CD4-positive, CD25-positive, alpha-beta regulatory T cell (primary cell): ENCODE results near the gene DNAJB12. TPM values are rescaled to one million over a fixed set of nuclear protein-coding genes. Genes with fewer than 3 reads are reported as not detected.

Experiments
- ATAC-seq, 2 donors: fragments of 150-1000 bp; cut with Tn5 transposase; one replicate each; pipeline ENCODE4 v1.10.0; 2021; ENCODE audit warnings: low read depth in 2 of 2, moderate number of reproducible peaks in 2 of 2, moderate library complexity in 1 of 2
- DNase-seq, 3 donors: peaks; one replicate each; pipeline versions ENCODE4 v3.0.0 to v3.0.0-alpha.2; 2012 to 2022; ENCODE audit warnings: mixed read lengths in 1 of 3
- H3K27ac ChIP-seq: one replicate; pipeline ENCODE4 v1.7.0; 2013; ENCODE audit warnings: mild to moderate bottlenecking, low read length; ENCODE audit not compliant: insufficient read depth, poor library complexity, severe bottlenecking
- H3K27me3 ChIP-seq: one replicate; pipeline ENCODE4 v1.7.0; 2013; ENCODE audit warnings: low read length; ENCODE audit not compliant: control insufficient read depth, insufficient read depth
- H3K36me3 ChIP-seq: one replicate; pipeline ENCODE4 v1.7.0; 2013; ENCODE audit warnings: mild to moderate bottlenecking, low read length, moderate library complexity; ENCODE audit not compliant: control insufficient read depth, insufficient read depth
- H3K4me1 ChIP-seq: 2 replicates; pipeline ENCODE4 v1.7.0; 2013; ENCODE audit warnings: mild to moderate bottlenecking, low read length; ENCODE audit not compliant: insufficient read depth, control insufficient read depth, poor library complexity, severe bottlenecking
- H3K4me3 ChIP-seq: one replicate; pipeline ENCODE4 v1.7.0; 2013; ENCODE audit warnings: low read depth, mild to moderate bottlenecking, low read length, moderate library complexity
- H3K9me3 ChIP-seq, 2 experiments: 1 replicate in 1 of 2; 2 replicates in 1 of 2; pipeline ENCODE4 v1.7.0; 2013; ENCODE audit warnings: low read length in 2 of 2, mild to moderate bottlenecking in 1 of 2, moderate library complexity in 1 of 2; ENCODE audit not compliant: control insufficient read depth in 2 of 2
- H3K27ac Mint-ChIP-seq, 3 donors: one replicate each; pipeline ENCODE4 v1.8.0; 2020 to 2022; ENCODE audit warnings: mild to moderate bottlenecking in 3 of 3, mixed read lengths in 3 of 3, moderate library complexity in 2 of 3
- H3K27me3 Mint-ChIP-seq: one replicate; pipeline ENCODE4 v1.8.0; 2022; ENCODE audit warnings: mild to moderate bottlenecking, mixed read lengths
- H3K36me3 Mint-ChIP-seq: one replicate; pipeline ENCODE4 v1.8.0; 2020; ENCODE audit warnings: mixed read lengths
- H3K4me1 Mint-ChIP-seq, 4 donors: one replicate each; pipeline ENCODE4 v1.8.0; 2020 to 2022; ENCODE audit warnings: mixed read lengths in 4 of 4, mild to moderate bottlenecking in 1 of 4
- H3K4me3 Mint-ChIP-seq, 4 donors: one replicate each; pipeline ENCODE4 v1.8.0; 2020 to 2022; ENCODE audit warnings: mild to moderate bottlenecking in 4 of 4, mixed read lengths in 4 of 4, moderate library complexity in 3 of 4
- H3K9me3 Mint-ChIP-seq, 7 donors: one replicate each; pipeline ENCODE4 v1.8.0; 2020 to 2022; ENCODE audit warnings: mixed read lengths in 7 of 7, mild to moderate bottlenecking in 3 of 7, moderate library complexity in 2 of 7
- polyA plus RNA-seq, 4 donors: library from polyadenylated mRNA; unstranded; fragments of 300-500 nt; fragmentation: Illumina TruSeq; gene quantifications; one replicate each; pipeline ENCODE4 v1.2.3, GENCODE V29; 2021
- total RNA-seq: library from RNA; stranded (reverse); gene quantifications from one replicate; pipeline ENCODE4 v1.2.3, GENCODE V29; 2022

The DNAJB12 gene
- total and polyA plus RNA-seq, 5 donors from 2014 or later: 17.8 to 40.2 (median 20.3) TPM

DNA sequence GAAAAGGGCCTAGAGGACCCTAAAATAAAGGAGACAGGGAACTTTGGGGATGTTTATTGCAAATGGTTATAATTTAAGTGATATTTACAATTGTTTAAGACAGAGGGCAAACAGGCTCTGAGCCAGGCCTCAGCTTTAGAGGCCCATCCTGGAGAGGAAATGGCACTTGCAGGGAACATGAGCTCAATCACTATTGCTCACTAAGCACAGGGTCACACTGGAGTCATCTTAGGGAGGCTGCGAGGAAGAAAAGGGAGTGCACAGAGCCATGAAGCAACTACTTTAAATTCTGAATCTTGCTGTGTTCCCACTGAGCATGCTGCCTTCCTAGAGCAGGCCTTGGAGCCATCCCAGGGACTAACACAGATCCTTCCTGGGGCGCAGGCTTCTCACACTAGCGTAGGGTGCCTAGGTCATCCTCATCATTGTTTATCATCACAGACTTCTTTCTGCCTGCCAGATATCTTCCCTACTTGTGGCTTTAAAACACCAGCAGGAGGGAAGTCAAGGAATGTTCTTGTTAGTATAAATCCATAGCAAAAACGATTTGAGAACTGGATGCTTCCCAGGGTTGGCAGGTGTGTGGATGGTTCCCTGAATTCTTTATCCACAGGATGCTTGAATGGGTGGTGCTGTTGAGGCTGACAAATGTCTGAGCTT lies 12.7 kb upstream of the DNAJB12 start:
- Histone ChIP-seq H3K4me1 (peaks cover 20% of the 10 kb centered on the region), H3K36me3 (peaks cover 11% of the 10 kb centered on the region), H3K27me3 (no peaks in the 10 kb centered on the region), H3K4me3 (no peak overlapping the region), H3K9me3 (no peaks in the 10 kb centered on the region), H3K27ac (no peak overlapping the region)
- peak overlapping the region in 2 of 3 donors; percentile 32 to 78 for H3K27ac Mint-ChIP-seq
- no peak for DNase-seq
- H3K4me3 Mint-ChIP-seq: no peak overlapping the region
- H3K9me3 Mint-ChIP-seq: no peaks in the 10 kb centered on the region
- ATAC-seq: no peak
- peaks cover 6 to 46% (median 22%) of the 10 kb centered on the region in 4 donors for H3K4me1 Mint-ChIP-seq
- H3K36me3 Mint-ChIP-seq: peaks cover 14% of the 10 kb centered on the region
- H3K27me3 Mint-ChIP-seq: no peaks in the 10 kb centered on the region

DNA sequence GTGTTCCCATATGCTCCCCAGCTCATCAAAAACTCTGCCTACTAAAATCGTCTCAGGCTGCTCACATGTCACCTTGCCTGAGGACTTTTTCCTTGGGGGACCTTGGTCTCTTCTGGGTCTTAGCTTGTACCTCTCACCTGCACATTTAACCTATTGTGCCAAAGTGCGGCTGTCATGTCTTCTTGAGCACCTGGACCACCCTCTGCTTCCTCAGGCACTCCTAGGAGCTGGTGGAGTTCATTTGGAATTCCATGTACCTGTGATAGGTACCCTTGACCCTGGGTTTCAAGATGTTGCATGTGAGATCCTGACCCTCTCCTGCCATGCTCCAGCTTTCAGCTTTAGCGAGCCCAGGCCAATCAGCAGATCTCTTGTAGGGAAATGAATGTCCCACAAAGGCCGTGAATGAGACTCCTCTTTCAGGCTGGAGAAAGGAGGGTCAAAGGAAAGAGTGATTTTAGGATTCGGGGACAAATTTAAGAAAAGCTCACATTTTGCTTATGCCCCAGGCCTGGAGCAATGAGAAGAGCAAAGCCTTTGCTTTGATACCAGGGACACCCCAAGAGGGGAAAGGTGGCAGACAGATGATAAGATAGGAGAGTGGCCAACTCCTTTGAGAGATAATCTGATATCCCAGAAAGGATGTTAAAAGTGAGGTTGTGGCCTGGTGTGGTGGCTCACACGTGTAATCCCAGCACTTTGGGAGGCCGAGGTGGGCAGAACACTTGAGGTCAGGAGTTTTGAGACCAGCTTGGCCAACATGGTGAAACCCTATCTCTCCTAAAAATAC lies 10.6 kb upstream of the DNAJB12 start:
- peaks cover 2 to 40% (median 18%) of the 10 kb centered on the region in 4 donors for H3K4me1 Mint-ChIP-seq
- no peaks in the 10 kb centered on the region for H3K9me3 Mint-ChIP-seq
- ATAC-seq (no peak), DNase-seq (no peak)
- no peaks in the 10 kb centered on the region for H3K9me3 ChIP-seq
- H3K27ac Mint-ChIP-seq: peak overlapping the region in 2 of 3 donors; percentile 84 to 89
- no peak overlapping the region for H3K4me3 ChIP-seq
- H3K27me3 ChIP-seq: no peaks in the 10 kb centered on the region
- peaks cover 14% of the 10 kb centered on the region for H3K36me3 Mint-ChIP-seq
- peaks cover 11% of the 10 kb centered on the region for H3K36me3 ChIP-seq
- H3K4me1 ChIP-seq: peaks cover 14% of the 10 kb centered on the region
- H3K4me3 Mint-ChIP-seq: peak overlapping the region in 3 of 4 donors; percentile 15 to 46 (median 43)
- H3K27me3 Mint-ChIP-seq: no peaks in the 10 kb centered on the region
- H3K27ac ChIP-seq: peak overlapping the region; percentile 62

GRCh38 chr10:72364239-72364777 lies 9.6 kb upstream of the DNAJB12 start:
- Mint-ChIP-seq H3K9me3 (no peaks in the 10 kb centered on the region), H3K36me3 (peaks cover 12% of the 10 kb centered on the region), H3K27me3 (no peaks in the 10 kb centered on the region), H3K4me3 (peak overlapping the region in 3 of 4 donors; percentile 16 to 61 (median 43)), H3K27ac (peak overlapping the region; percentile 84 to 92 (median 89)), H3K4me1 (peaks cover 0 to 36% (median 14%) of the 10 kb centered on the region in 4 donors)
- Histone ChIP-seq H3K36me3 (peaks cover 11% of the 10 kb centered on the region), H3K4me3 (peak overlapping the region; percentile 69), H3K27me3 (no peaks in the 10 kb centered on the region), H3K4me1 (peaks cover 12% of the 10 kb centered on the region), H3K27ac (peak overlapping the region; percentile 62), H3K9me3 (no peaks in the 10 kb centered on the region)
- peak; percentile 77 to 91 (median 87) for DNase-seq
- peak; percentile 99 for ATAC-seq

GRCh38 chr10:72356987-72357386 lies 2.3 kb upstream of the DNAJB12 start:
- Histone ChIP-seq H3K4me1 (peaks cover 21% of the 10 kb centered on the region), H3K27me3 (no peaks in the 10 kb centered on the region), H3K4me3 (no peak overlapping the region), H3K27ac (no peak overlapping the region), H3K36me3 (no peaks in the 10 kb centered on the region), H3K9me3 (no peaks in the 10 kb centered on the region)
- Mint-ChIP-seq H3K27me3 (no peaks in the 10 kb centered on the region), H3K27ac (no peak overlapping the region), H3K4me1 (peaks cover 6 to 31% (median 17%) of the 10 kb centered on the region in 4 donors), H3K36me3 (peaks cover 7% of the 10 kb centered on the region), H3K4me3 (no peak overlapping the region), H3K9me3 (no peaks in the 10 kb centered on the region)
- DNase-seq (no peak), ATAC-seq (no peak)

- H3K27ac ChIP-seq: no peak overlapping the region
- peaks cover 0 to 2% (median 0%) of the 10 kb centered on the region in 7 donors for H3K9me3 Mint-ChIP-seq
- no peak overlapping the region for H3K4me3 ChIP-seq
- H3K36me3 Mint-ChIP-seq: peaks cover 9% of the 10 kb centered on the region
- H3K9me3 ChIP-seq: no peaks in the 10 kb centered on the region
- DNase-seq: no peak
- no peaks in the 10 kb centered on the region for H3K36me3 ChIP-seq
- peaks cover 6 to 40% (median 23%) of the 10 kb centered on the region in 4 donors for H3K4me1 Mint-ChIP-seq
- H3K4me3 Mint-ChIP-seq: peak overlapping the region; percentile 38 to 99 (median 78)
- peak overlapping the region in 2 of 3 donors; percentile 39 to 99 for H3K27ac Mint-ChIP-seq
- H3K27me3 ChIP-seq: no peaks in the 10 kb centered on the region
- no peak for ATAC-seq
- no peaks in the 10 kb centered on the region for H3K27me3 Mint-ChIP-seq
- peaks cover 21% of the 10 kb centered on the region for H3K4me1 ChIP-seq
These were observed 1.4 kb upstream of the DNAJB12 start for GRCh38 chr10:72356115-72356514.

- H3K4me1 ChIP-seq: peaks cover 21% of the 10 kb centered on the region
- no peaks in the 10 kb centered on the region for H3K9me3 ChIP-seq
- peak overlapping the region; percentile 91 for H3K4me3 ChIP-seq
- H3K27me3 Mint-ChIP-seq: no peaks in the 10 kb centered on the region
- DNase-seq (no peak), ATAC-seq (no peak)
- peaks cover 0 to 2% (median 0%) of the 10 kb centered on the region in 7 donors for H3K9me3 Mint-ChIP-seq
- no peaks in the 10 kb centered on the region for H3K27me3 ChIP-seq
- H3K4me1 Mint-ChIP-seq: peaks cover 6 to 49% (median 28%) of the 10 kb centered on the region in 4 donors
- peak overlapping the region; percentile 97 to 99 (median 99) for H3K27ac Mint-ChIP-seq
- H3K36me3 ChIP-seq: no peaks in the 10 kb centered on the region
- peak overlapping the region; percentile 98 for H3K27ac ChIP-seq
- H3K4me3 Mint-ChIP-seq: peak overlapping the region; percentile 91 to 99 (median 98)
- H3K36me3 Mint-ChIP-seq: peaks cover 9% of the 10 kb centered on the region
These were observed 466 bp upstream of the DNAJB12 start for GRCh38 chr10:72355214-72355555.

DNA sequence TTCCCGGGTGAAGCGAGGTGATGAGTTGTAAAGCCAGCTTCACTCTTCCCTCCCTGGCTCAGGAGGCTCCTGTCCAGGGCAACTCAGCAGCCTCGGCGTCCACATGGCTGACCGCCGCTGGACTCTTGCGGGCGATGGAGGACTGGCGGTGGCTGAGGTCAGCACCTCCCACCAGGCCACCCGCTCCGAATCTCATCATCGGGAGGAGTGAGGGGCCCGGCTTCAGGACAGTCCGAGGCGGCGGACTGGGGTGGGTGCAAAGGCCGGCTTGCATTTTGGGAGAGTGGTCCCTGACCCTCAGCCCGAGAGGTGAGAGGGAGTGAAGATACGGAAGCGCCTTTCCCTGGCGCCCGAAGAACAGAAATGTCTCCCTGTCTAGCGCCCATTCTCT lies 759 bp downstream of the DNAJB12 start:
- Mint-ChIP-seq H3K36me3 (peaks cover 17% of the 10 kb centered on the region), H3K4me3 (peak overlapping the region; percentile 91 to 99 (median 98)), H3K4me1 (peaks cover 11 to 59% (median 36%) of the 10 kb centered on the region in 4 donors), H3K27me3 (no peaks in the 10 kb centered on the region), H3K27ac (peak overlapping the region; percentile 14 to 99 (median 97)), H3K9me3 (peaks cover 0 to 2% (median 0%) of the 10 kb centered on the region in 7 donors)
- Histone ChIP-seq H3K4me1 (peaks cover 21% of the 10 kb centered on the region), H3K27ac (peak overlapping the region; percentile 98), H3K36me3 (peaks cover 5% of the 10 kb centered on the region), H3K4me3 (peak overlapping the region; percentile 91), H3K27me3 (no peaks in the 10 kb centered on the region), H3K9me3 (no peaks in the 10 kb centered on the region)
- ATAC-seq (no peak), DNase-seq (no peak)
